HG02571 (cell line): Measurements from ENCODE around the gene IL15.

Source experiments
- ATAC-seq: cut with Tn5 transposase; IDR thresholded peaks from one replicate; pipeline ENCODE4 v1.9.1; 2021; ENCODE audit warnings: mild to moderate bottlenecking, moderate library complexity; ENCODE audit not compliant: unreplicated experiment

Gene IL15

DNA sequence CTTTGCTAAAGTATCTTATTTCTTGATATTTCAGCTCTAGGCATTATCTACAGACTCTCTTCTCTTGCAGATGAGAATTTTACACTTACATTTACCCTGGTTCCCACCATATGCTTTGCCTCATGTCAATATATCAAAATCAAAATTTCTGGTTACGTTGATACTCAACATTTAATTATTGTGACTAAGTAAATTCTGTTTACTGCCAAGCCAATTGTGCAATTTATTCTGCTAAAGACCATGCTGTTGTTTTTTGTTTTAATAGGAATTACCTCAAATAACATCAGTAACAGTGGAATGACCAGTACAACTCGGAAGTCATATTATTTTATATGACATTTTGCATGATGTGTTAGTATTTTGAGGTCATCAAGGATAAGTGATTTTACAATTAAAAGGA, 125.5 kb downstream of the IL15 start:
- ATAC-seq = no peak

- ATAC-seq = no peak
Measured at GRCh38 chr4:141763374-141763773, 127.0 kb downstream of the IL15 start.

DNA sequence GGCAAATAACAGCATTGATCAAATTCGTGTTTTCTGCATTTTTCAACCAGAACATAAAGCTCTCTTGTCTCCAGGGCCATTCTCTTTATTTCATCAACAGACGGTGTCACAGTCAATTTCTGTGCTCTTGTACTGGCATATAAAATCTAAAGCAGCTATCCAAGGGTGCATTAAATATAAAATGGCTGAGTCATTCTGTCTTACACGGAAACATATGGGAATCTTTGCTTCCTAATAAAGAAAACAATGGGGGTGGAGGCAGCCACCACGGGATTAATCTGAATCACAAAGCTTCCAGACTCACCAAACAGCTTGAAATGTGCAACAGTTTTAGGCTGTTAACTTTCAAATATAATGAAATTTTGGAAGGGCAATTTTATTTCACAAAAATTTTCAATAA, 132.6 kb downstream of the IL15 start:
- ATAC-seq = no peak

- peak; percentile 78 for ATAC-seq
Measured at GRCh38 chr4:141771889-141772830, 135.8 kb downstream of the IL15 start.

DNA sequence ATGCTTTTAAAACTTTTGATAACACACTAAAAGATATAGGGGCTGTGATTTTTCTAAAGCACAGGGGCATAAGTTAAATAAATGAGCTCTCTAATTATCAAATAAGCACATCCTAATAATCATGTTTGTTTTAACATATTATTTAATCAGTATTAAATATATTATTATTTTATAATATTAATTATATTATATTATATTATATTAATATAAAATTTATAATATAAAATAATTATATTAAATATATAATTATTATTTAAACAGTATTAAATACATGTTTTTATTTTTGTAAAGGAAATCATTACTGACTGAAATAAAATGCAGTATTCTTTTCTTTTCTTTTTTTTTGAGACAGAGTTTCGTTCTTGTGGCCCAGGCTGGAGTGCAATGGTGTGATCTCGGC, 136.5 kb downstream of the IL15 start:
- no peak for ATAC-seq

GRCh38 chr4:141782205-141782604, 145.8 kb downstream of the IL15 start:
- no peak for ATAC-seq
